ENCODE measurements around the gene STX17.
"Not testable (repeated sequence)": the region's sequence is repeated elsewhere in the genome, so short reads cannot be mapped to it uniquely, and the experiment has no call there.

- TF ChIP-seq CTCF (IDR thresholded peaks at IDR 0.05; ENCODE audit: extremely low read depth in 1 of 2, insufficient read depth in 1 of 2, low read depth in 1 of 2, low read length in 2 of 2); MAX (IDR thresholded peaks at IDR 0.05; ENCODE audit: insufficient read depth, insufficient read length); EZH2 (IDR thresholded peaks at IDR 0.05; ENCODE audit: borderline replicate concordance, low read depth, low read length, severe bottlenecking); POLR2A (IDR thresholded peaks at IDR 0.05; ENCODE audit: low read depth, low read length); POLR2AphosphoS5 (IDR thresholded peaks at IDR 0.05; ENCODE audit: insufficient read depth, low read depth, low read length); JUN (IDR thresholded peaks at IDR 0.05; ENCODE audit: borderline replicate concordance, insufficient read depth, insufficient read length, low read depth): not testable (repeated sequence)
Measured at GRCh38 chr9:99857576-99857975, 48.9 kb upstream of the STX17 start.
